GM12875 (cell line): ENCODE data around the gene MACF1.

Source experiments
- H3K4me3 ChIP-seq: one replicate; pipeline ENCODE4 v1.5.1; 2011; ENCODE audit warnings: low read depth, low read length, control low read depth
- CTCF ChIP-seq: IDR thresholded peaks from 2 replicates; pipeline ENCODE4 v1.5.1; 2011; ENCODE audit warnings: low read depth, mild to moderate bottlenecking, control low read depth, inconsistent platforms, low read length, moderate library complexity, borderline replicate concordance; ENCODE audit not compliant: insufficient read depth

MACF1 gene

GRCh38 chr1:39401106-39401505 is 196.6 kb downstream of the MACF1 start:
- H3K4me3 ChIP-seq: no peak overlapping the region
- no peak for TF ChIP-seq CTCF

- no peak overlapping the region for H3K4me3 ChIP-seq
Observed at GRCh38 chr1:39404876-39405275, 200.4 kb downstream of the MACF1 start.

GRCh38 chr1:39405358-39405757 is 200.9 kb downstream of the MACF1 start:
- no peak for TF ChIP-seq CTCF
- no peak overlapping the region for H3K4me3 ChIP-seq

More at GRCh38 chr1:39404876-39405275, 200.4 kb downstream of the MACF1 start:
- TF ChIP-seq CTCF: no peak

GRCh38 chr1:39406533-39407450 is 202.3 kb downstream of the MACF1 start:
- H3K4me3 ChIP-seq: no peak overlapping the region
- TF ChIP-seq CTCF: no peak

GRCh38 chr1:39407510-39407895 is 203.0 kb downstream of the MACF1 start:
- H3K4me3 ChIP-seq: no peak overlapping the region
- TF ChIP-seq CTCF: no peak

- H3K4me3 ChIP-seq: peak overlapping the region; percentile 70
- TF ChIP-seq CTCF: no peak
Observed at GRCh38 chr1:39407896-39408640, 203.6 kb downstream of the MACF1 start.
